Small intestine (tissue), 7 donors: ENCODE results near the gene KDM5B. TPM values are rescaled to one million over a fixed set of nuclear protein-coding genes. Genes with fewer than 3 reads are reported as not detected.

Source experiments
- DNase-seq, 2 donors: peaks; one replicate each; pipeline versions ENCODE4 v3.0.0 to v3.0.0-alpha.2; 2013
- FAIRE-seq: peaks from 2 replicates; lab custom pipeline; 2012; peaks lifted over from hg19 to GRCh38; lab: Jason Lieb, UNC
- H3K27ac ChIP-seq, 3 donors: one replicate each; pipeline ENCODE4 v1.5.1; 2013; ENCODE audit warnings: low read length in 2 of 3, mild to moderate bottlenecking in 2 of 3, control low read depth in 1 of 3, inconsistent platforms in 1 of 3, low read depth in 1 of 3, moderate library complexity in 1 of 3
- H3K27me3 ChIP-seq, 3 donors: one replicate each; pipeline ENCODE4 v1.6.1; 2013; ENCODE audit warnings: low read length in 3 of 3, inconsistent platforms in 1 of 3; ENCODE audit not compliant: control insufficient read depth in 3 of 3, insufficient read depth in 3 of 3
- H3K36me3 ChIP-seq, 3 donors: one replicate each; pipeline ENCODE4 v1.6.1; 2013; ENCODE audit warnings: low read length in 3 of 3, inconsistent platforms in 1 of 3, low read depth in 1 of 3, mild to moderate bottlenecking in 1 of 3, moderate library complexity in 1 of 3; ENCODE audit not compliant: control insufficient read depth in 3 of 3, insufficient read depth in 2 of 3
- H3K4me1 ChIP-seq, 3 donors: one replicate each; pipeline ENCODE4 v1.6.1; 2013; ENCODE audit warnings: low read length in 2 of 3, inconsistent platforms in 1 of 3, low read depth in 1 of 3, mild to moderate bottlenecking in 1 of 3, moderate library complexity in 1 of 3; ENCODE audit not compliant: control insufficient read depth in 3 of 3, insufficient read depth in 2 of 3
- H3K4me3 ChIP-seq, 3 donors: one replicate each; pipeline ENCODE4 v1.5.1; 2013; ENCODE audit warnings: low read length in 3 of 3, control low read depth in 1 of 3, inconsistent platforms in 1 of 3, low read depth in 1 of 3, mild to moderate bottlenecking in 1 of 3, moderate library complexity in 1 of 3
- H3K9me3 ChIP-seq, 2 donors: one replicate each; pipeline ENCODE4 v1.6.1; 2013; ENCODE audit warnings: low read depth in 1 of 2, low read length in 1 of 2; ENCODE audit not compliant: control insufficient read depth in 2 of 2, insufficient read depth in 1 of 2
- WGBS, 3 donors: extraction: QIAGEN DNeasy Blood & Tissue Kit; methylation state at CpG; one replicate each; pipeline ENCODE4 v1.1.7; 2013; 5-methylcytosine and 5-hydroxymethylcytosine counted together
- polyA plus RNA-seq, 4 donors: library from polyadenylated mRNA; stranded (reverse) in 3 of 4; unstranded in 1 of 4; fragments of 200-250 nt in 3 of 4; fragments of 120-200 nt in 1 of 4; gene quantifications; one replicate each; pipeline versions ENCODE4 v1.2.1 to v1.2.3, GENCODE V29; 2013
- donor health status: healthy with polysubstance abuse.
- donor health status: control.
- donor health status: control.
- donor health status: Bipolar disorder and iron deficiency.
- donor health status: healthy.

Gene KDM5B
- polyA plus RNA-seq, 4 donors: 5.7 to 39.5 (median 9.1) TPM

DNA sequence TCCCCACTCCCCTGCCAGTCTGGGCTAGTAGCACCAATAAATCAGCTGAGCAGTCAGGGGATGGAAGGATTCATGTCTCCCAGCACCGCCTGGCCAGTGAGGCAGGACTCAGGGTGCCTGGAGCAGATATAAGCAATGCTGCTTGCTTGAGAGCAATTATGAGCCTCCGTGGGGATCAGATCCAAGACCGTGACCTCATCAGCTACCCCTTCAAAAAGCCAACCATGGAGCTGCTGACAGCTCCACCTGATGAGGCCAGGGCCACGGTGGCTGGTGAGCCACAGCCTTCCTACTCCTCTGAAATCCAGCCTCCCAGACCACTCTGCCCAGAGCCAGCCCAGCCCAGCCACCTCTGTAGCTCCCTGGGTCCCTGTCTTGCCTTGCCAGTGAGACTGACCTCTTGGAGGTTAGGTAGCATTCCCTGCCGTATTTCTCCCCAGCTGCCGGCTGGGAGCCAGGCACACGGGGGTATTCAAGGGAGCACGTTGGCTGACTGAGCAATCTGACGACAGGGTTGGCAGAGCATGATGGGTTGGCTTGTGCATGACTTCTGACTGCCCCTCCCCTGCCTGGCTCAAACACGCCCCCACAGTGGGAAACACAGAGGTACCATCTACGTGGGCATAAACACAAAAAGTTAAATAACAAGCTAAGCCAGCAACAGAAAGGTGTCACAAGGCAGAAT, 126.3 kb downstream of the KDM5B start:
- no peaks in the 10 kb centered on the region for H3K36me3 ChIP-seq
- peaks cover 0 to 3% of the 10 kb centered on the region in 2 donors for H3K9me3 ChIP-seq
- DNase-seq: no peak
- no peak overlapping the region for H3K4me3 ChIP-seq
- H3K27me3 ChIP-seq: peaks cover 0 to 30% (median 6%) of the 10 kb centered on the region in 3 donors
- no peak overlapping the region for H3K27ac ChIP-seq
- 63 to 72% (median 66%) methylated on average over 11 of the region's 11 CpGs for WGBS, 3 donors
- H3K4me1 ChIP-seq: no peaks in the 10 kb centered on the region
- FAIRE-seq: no peak

- no peaks in the 10 kb centered on the region for H3K4me1 ChIP-seq
- DNase-seq (no peak), FAIRE-seq (no peak)
- WGBS, 3 donors: 72 to 84% (median 76%) methylated on average over 2 of the region's 2 CpGs
- H3K27ac ChIP-seq: no peak overlapping the region
- H3K4me3 ChIP-seq: no peak overlapping the region
- H3K9me3 ChIP-seq: peaks cover 0 to 3% of the 10 kb centered on the region in 2 donors
- peaks cover 0 to 30% (median 6%) of the 10 kb centered on the region in 3 donors for H3K27me3 ChIP-seq
- H3K36me3 ChIP-seq: no peaks in the 10 kb centered on the region
These were observed 127.5 kb downstream of the KDM5B start for GRCh38 chr1:202680586-202681352.

DNA sequence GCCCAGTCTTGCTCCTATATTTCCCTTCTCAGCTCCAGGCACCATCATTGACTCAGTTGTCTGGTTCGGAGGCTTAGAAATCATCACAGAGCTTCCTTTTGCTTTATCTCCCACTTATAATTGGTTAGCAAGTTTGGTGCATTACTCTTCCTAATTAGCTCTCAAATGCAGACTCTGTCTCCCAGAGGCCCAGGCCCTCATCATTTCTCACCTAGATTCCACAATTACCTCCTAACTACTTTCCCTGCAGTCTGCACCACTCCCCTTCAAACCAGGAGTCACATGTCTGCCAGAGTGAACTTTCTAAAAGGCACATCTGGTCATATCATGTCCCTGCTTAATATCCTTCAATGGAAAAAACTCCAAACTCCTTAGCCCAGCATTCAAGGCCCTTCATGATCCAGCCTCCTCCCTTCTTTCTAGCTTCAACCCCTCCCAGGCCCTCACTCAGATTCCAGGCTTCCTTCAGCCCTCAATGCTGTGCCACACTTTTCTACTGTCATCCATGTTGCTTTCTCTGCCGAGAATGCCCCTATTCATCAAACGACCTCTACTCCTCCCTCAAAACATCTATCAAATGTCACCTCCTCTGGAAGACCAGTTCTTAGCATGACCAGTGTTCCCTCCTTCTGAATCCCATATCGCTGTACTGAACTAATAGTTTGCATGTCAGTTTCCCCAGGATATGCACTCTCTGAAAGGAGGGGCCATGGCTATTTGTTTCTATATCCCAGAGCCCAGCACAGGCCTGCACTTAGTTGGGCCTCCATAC, 128.6 kb downstream of the KDM5B start:
- H3K4me1 ChIP-seq: no peaks in the 10 kb centered on the region
- H3K36me3 ChIP-seq: no peaks in the 10 kb centered on the region
- H3K27me3 ChIP-seq: peaks cover 0 to 27% (median 3%) of the 10 kb centered on the region in 3 donors
- DNase-seq: no peak
- WGBS, 3 donors: 60 to 67% (median 67%) methylated on average over 4 of the region's 4 CpGs
- FAIRE-seq: no peak
- H3K27ac ChIP-seq: no peak overlapping the region
- no peak overlapping the region for H3K4me3 ChIP-seq
- peaks cover 0 to 3% of the 10 kb centered on the region in 2 donors for H3K9me3 ChIP-seq

GRCh38 chr1:202677433-202677832, 130.8 kb downstream of the KDM5B start:
- no peaks in the 10 kb centered on the region for H3K36me3 ChIP-seq
- no peaks in the 10 kb centered on the region for H3K4me1 ChIP-seq
- peaks cover 0 to 3% of the 10 kb centered on the region in 2 donors for H3K9me3 ChIP-seq
- no peak overlapping the region for H3K4me3 ChIP-seq
- FAIRE-seq (no peak), DNase-seq (no peak)
- H3K27ac ChIP-seq: no peak overlapping the region
- WGBS, 3 donors: 81 to 89% (median 83%) methylated on average over 2 of the region's 2 CpGs
- H3K27me3 ChIP-seq: peaks cover 0 to 26% (median under 1%) of the 10 kb centered on the region in 3 donors

Other genes starting within 250 kb of the KDM5B start
- gene SYT2, start 98.0 kb downstream of the KDM5B start, polyA plus RNA-seq: 1 to 10 TPM in 1 of 4 donors, under 1 TPM in 1, not detected in 2; 0.03 to 1.8 TPM
- gene PCAT6, start 2.5 kb upstream of the KDM5B start, polyA plus RNA-seq: 1 to 10 TPM; 1.2 to 2.1 (median 1.6) TPM
- 10 to 100 TPM in 3 of 4 donors, 1 to 10 TPM in 1; 7.8 to 11.2 (median 10.3) TPM for gene RABIF, start 80.7 kb upstream of the KDM5B start, polyA plus RNA-seq
- gene KLHL12, start 118.8 kb upstream of the KDM5B start, polyA plus RNA-seq: 10 to 100 TPM; 12.7 to 28.2 (median 17.2) TPM
- gene ADIPOR1, start 149.9 kb upstream of the KDM5B start, polyA plus RNA-seq: 10 to 100 TPM; 48.5 to 77.7 (median 53.8) TPM
- 10 to 100 TPM in 3 of 4 donors, 1 to 10 TPM in 1; 6.5 to 34.8 (median 20.9) TPM for gene CYB5R1, start 158.8 kb upstream of the KDM5B start, polyA plus RNA-seq
- 10 to 100 TPM; 58.9 to 80.4 (median 67.2) TPM for gene TMEM183A, start 199.0 kb upstream of the KDM5B start, polyA plus RNA-seq
- 1 to 10 TPM in 1 of 4 donors, under 1 TPM in 2, not detected in 1; 0.27 to 1.2 (median 0.54) TPM for gene PPFIA4, start 218.1 kb upstream of the KDM5B start, polyA plus RNA-seq